HL-60 (cell line): ENCODE data around the gene SSR2.

Experiments used
- DNase-seq, 2 experiments: peaks; one replicate each; pipeline ENCODE4 v3.0.0-alpha.2; 2010 to 2020; ENCODE audit warnings: low read depth in 1 of 2, low spot score in 1 of 2
- H3K27ac ChIP-seq: fragments of 250-450 bp; sonication (Bioruptor Pico); replicated peaks from 2 replicates; pipeline ENCODE4 v1.5.1; 2020; ENCODE audit warnings: mild to moderate bottlenecking, moderate library complexity
- H3K27me3 ChIP-seq: fragments of 250-450 bp; sonication (Bioruptor Pico); 2 replicates; pipeline ENCODE4 v1.5.1; 2021; ENCODE audit warnings: mild to moderate bottlenecking, moderate library complexity; ENCODE audit not compliant: insufficient read depth, poor library complexity, severe bottlenecking
- H3K4me3 ChIP-seq: replicated peaks from 2 replicates; pipeline ENCODE4 v1.5.1; 2011; ENCODE audit warnings: mild to moderate bottlenecking, control low read depth, low read length; ENCODE audit not compliant: insufficient read depth
- CTCF ChIP-seq: IDR thresholded peaks from one replicate; pipeline ENCODE4 v1.5.1; 2011; ENCODE audit warnings: low read length, control low read depth, inconsistent platforms; ENCODE audit not compliant: insufficient read depth
- GABPA ChIP-seq: IDR thresholded peaks from 2 replicates; pipeline ENCODE4 v1.6.1; 2012; ENCODE audit warnings: low read depth
- POLR2AphosphoS5 ChIP-seq: IDR thresholded peaks from 2 replicates; pipeline ENCODE4 v1.6.1; 2012; ENCODE audit warnings: low read depth
- SPI1 ChIP-seq: IDR thresholded peaks from 2 replicates; pipeline ENCODE4 v1.6.1; 2012; ENCODE audit warnings: low read depth, mild to moderate bottlenecking, borderline replicate concordance
- TF ChIP-seq, protein P1 (sequence below): IDR thresholded peaks from 2 replicates; pipeline ENCODE4 v1.6.1; 2012; ENCODE audit warnings: low read depth; ENCODE audit not compliant: insufficient replicate concordance

SSR2 gene

GRCh38 chr1:155966135-155966534, 54.6 kb downstream of the SSR2 start:
- Histone ChIP-seq H3K27me3 (no peaks in the 10 kb centered on the region), H3K27ac (peak overlapping the region; percentile 76), H3K4me3 (no peak overlapping the region)
- no peak for DNase-seq
- TF ChIP-seq CTCF (no peak), POLR2AphosphoS5 (no peak), GABPA (no peak), SPI1 (no peak)
- TF ChIP-seq, protein P1, sequence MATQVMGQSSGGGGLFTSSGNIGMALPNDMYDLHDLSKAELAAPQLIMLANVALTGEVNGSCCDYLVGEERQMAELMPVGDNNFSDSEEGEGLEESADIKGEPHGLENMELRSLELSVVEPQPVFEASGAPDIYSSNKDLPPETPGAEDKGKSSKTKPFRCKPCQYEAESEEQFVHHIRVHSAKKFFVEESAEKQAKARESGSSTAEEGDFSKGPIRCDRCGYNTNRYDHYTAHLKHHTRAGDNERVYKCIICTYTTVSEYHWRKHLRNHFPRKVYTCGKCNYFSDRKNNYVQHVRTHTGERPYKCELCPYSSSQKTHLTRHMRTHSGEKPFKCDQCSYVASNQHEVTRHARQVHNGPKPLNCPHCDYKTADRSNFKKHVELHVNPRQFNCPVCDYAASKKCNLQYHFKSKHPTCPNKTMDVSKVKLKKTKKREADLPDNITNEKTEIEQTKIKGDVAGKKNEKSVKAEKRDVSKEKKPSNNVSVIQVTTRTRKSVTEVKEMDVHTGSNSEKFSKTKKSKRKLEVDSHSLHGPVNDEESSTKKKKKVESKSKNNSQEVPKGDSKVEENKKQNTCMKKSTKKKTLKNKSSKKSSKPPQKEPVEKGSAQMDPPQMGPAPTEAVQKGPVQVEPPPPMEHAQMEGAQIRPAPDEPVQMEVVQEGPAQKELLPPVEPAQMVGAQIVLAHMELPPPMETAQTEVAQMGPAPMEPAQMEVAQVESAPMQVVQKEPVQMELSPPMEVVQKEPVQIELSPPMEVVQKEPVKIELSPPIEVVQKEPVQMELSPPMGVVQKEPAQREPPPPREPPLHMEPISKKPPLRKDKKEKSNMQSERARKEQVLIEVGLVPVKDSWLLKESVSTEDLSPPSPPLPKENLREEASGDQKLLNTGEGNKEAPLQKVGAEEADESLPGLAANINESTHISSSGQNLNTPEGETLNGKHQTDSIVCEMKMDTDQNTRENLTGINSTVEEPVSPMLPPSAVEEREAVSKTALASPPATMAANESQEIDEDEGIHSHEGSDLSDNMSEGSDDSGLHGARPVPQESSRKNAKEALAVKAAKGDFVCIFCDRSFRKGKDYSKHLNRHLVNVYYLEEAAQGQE, result no peak

GRCh38 chr1:155964193-155964592, 56.6 kb downstream of the SSR2 start:
- no peaks in the 10 kb centered on the region for H3K27me3 ChIP-seq
- H3K27ac ChIP-seq, result no peak overlapping the region
- DNase-seq, result no peak
- TF ChIP-seq, protein P1, result no peak
- TF ChIP-seq POLR2AphosphoS5, result no peak
- TF ChIP-seq GABPA, result no peak
- no peak for TF ChIP-seq SPI1
- no peak for TF ChIP-seq CTCF
- no peak overlapping the region for H3K4me3 ChIP-seq

- TF ChIP-seq SPI1 (0 out of 2 replicates have a peak, but pooled peaks have one; percentile 3), POLR2AphosphoS5 (no peak; the same call in 1 of the 2 replicates), CTCF (no peak), GABPA (no peak)
- TF ChIP-seq, protein P1, result no peak
- H3K4me3 ChIP-seq, result no peak overlapping the region
- no peak overlapping the region; the same call in 1 of the 2 replicates for H3K27ac ChIP-seq
- H3K27me3 ChIP-seq, result no peaks in the 10 kb centered on the region
- no peak for DNase-seq
Measured at GRCh38 chr1:155962599-155963211, 58.0 kb downstream of the SSR2 start.
